Measurements from ENCODE around the gene IKBKG.

Gene IKBKG

GRCh38 chrX:154507673-154508383 is 39.6 kb upstream of the IKBKG start:
- FAIRE-seq (no peak), DNase-seq (ENCODE audit: insufficient read length, low spot score) (no peak)
- TF ChIP-seq CTCF (IDR thresholded peaks at IDR 0.05; ENCODE audit: insufficient read depth, missing control alignments): no peak

- FAIRE-seq (no peak), DNase-seq (ENCODE audit: insufficient read length, low spot score) (no peak)
- TF ChIP-seq CTCF (IDR thresholded peaks at IDR 0.05; ENCODE audit: insufficient read depth, missing control alignments): no peak
Measured at GRCh38 chrX:154508384-154508745, 39.1 kb upstream of the IKBKG start.

GRCh38 chrX:154509455-154509854 is 38.0 kb upstream of the IKBKG start:
- TF ChIP-seq CTCF (IDR thresholded peaks at IDR 0.05; ENCODE audit: insufficient read depth, missing control alignments): no peak
- FAIRE-seq (no peak), DNase-seq (ENCODE audit: insufficient read length, low spot score) (no peak)

- FAIRE-seq (no peak), DNase-seq (ENCODE audit: insufficient read length, low spot score) (no peak)
- TF ChIP-seq CTCF (IDR thresholded peaks at IDR 0.05; ENCODE audit: insufficient read depth, missing control alignments): no peak
Measured at GRCh38 chrX:154511761-154512160, 35.7 kb upstream of the IKBKG start.

GRCh38 chrX:154512879-154513553 is 34.4 kb upstream of the IKBKG start:
- FAIRE-seq (no peak), DNase-seq (ENCODE audit: insufficient read length, low spot score) (no peak)

GRCh38 chrX:154513716-154514115 is 33.7 kb upstream of the IKBKG start:
- FAIRE-seq (no peak), DNase-seq (ENCODE audit: insufficient read length, low spot score) (no peak)
- no peak for TF ChIP-seq CTCF (IDR thresholded peaks at IDR 0.05; ENCODE audit: insufficient read depth, missing control alignments)

More at GRCh38 chrX:154512879-154513553, 34.4 kb upstream of the IKBKG start:
- no peak for TF ChIP-seq CTCF (IDR thresholded peaks at IDR 0.05; ENCODE audit: insufficient read depth, missing control alignments)
